Naive thymus-derived CD4-positive, alpha-beta T cell (primary cell): Measurements from ENCODE around the gene GLS2. TPM values are rescaled to one million over a fixed set of nuclear protein-coding genes. Genes with fewer than 3 reads are reported as not detected.

Experiments
- ATAC-seq: fragments of 150-1000 bp; cut with Tn5 transposase; 2 replicates; pipeline ENCODE4 v1.10.0; 2021; ENCODE audit warnings: mild to moderate bottlenecking, moderate library complexity
- CTCF ChIA-PET: fragments of 350-600 bp; sonication (Branson Sonifier 250); formaldehyde crosslinking; loops from one replicate; lab custom pipeline; 2021; ENCODE audit warnings: antibody characterized with exemption; lab: Charles Lee
- POLR2A ChIA-PET: fragments of 350-600 bp; sonication (Branson Sonifier 250); formaldehyde crosslinking; loops from one replicate; lab custom pipeline; 2021; ENCODE audit warnings: antibody characterized with exemption, inconsistent platforms; lab: Charles Lee
- DNase-seq, 9 donors: peaks; one replicate each; pipeline versions ENCODE4 v3.0.0 to v3.0.0-alpha.2; 2020 to 2022; ENCODE audit warnings: mixed read lengths in 1 of 9
- H3K27ac ChIP-seq: one replicate; pipeline ENCODE4 v1.7.0; 2013; ENCODE audit warnings: mild to moderate bottlenecking, low read depth, low read length, moderate library complexity
- H3K27me3 ChIP-seq, 2 donors: one replicate each; pipeline ENCODE4 v1.7.0; 2013; ENCODE audit warnings: low read length in 2 of 2, mild to moderate bottlenecking in 2 of 2, moderate library complexity in 2 of 2; ENCODE audit not compliant: control insufficient read depth in 2 of 2, insufficient read depth in 2 of 2
- H3K36me3 ChIP-seq, 3 experiments: 1 replicate in 2 of 3; 2 replicates in 1 of 3; pipeline ENCODE4 v1.7.0; 2013; ENCODE audit warnings: low read length in 3 of 3, mild to moderate bottlenecking in 3 of 3, moderate library complexity in 1 of 3; ENCODE audit not compliant: insufficient read depth in 3 of 3, control insufficient read depth in 2 of 3
- H3K4me1 ChIP-seq, 2 donors: one replicate each; pipeline ENCODE4 v1.7.0; 2013; ENCODE audit warnings: low read length in 2 of 2, mild to moderate bottlenecking in 2 of 2, moderate library complexity in 1 of 2; ENCODE audit not compliant: control insufficient read depth in 2 of 2, insufficient read depth in 2 of 2
- H3K4me3 ChIP-seq: 2 replicates; pipeline ENCODE4 v1.7.0; 2013; ENCODE audit warnings: mild to moderate bottlenecking, low read length
- H3K9me3 ChIP-seq, 3 experiments: 1 replicate in 2 of 3; 2 replicates in 1 of 3; pipeline ENCODE4 v1.7.0; 2013; ENCODE audit warnings: low read length in 3 of 3; ENCODE audit not compliant: control insufficient read depth in 2 of 3
- H3K27ac Mint-ChIP-seq, 9 donors: one replicate each; pipeline ENCODE4 v1.8.0; 2020 to 2022; ENCODE audit warnings: mixed read lengths in 9 of 9, mild to moderate bottlenecking in 8 of 9, moderate library complexity in 5 of 9, inconsistent platforms in 2 of 9
- H3K27me3 Mint-ChIP-seq, 5 donors: one replicate each; pipeline ENCODE4 v1.8.0; 2021 to 2022; ENCODE audit warnings: mixed read lengths in 5 of 5, mild to moderate bottlenecking in 1 of 5
- H3K36me3 Mint-ChIP-seq, 5 donors: one replicate each; pipeline ENCODE4 v1.8.0; 2020 to 2022; ENCODE audit warnings: mixed read lengths in 5 of 5, mild to moderate bottlenecking in 3 of 5, inconsistent platforms in 1 of 5
- H3K4me1 Mint-ChIP-seq, 7 donors: one replicate each; pipeline ENCODE4 v1.8.0; 2020 to 2022; ENCODE audit warnings: mixed read lengths in 7 of 7, mild to moderate bottlenecking in 3 of 7, inconsistent platforms in 1 of 7
- H3K4me3 Mint-ChIP-seq, 10 donors: one replicate each; pipeline ENCODE4 v1.8.0; 2020 to 2022; ENCODE audit warnings: mild to moderate bottlenecking in 10 of 10, mixed read lengths in 10 of 10, moderate library complexity in 6 of 10, inconsistent platforms in 2 of 10
- H3K9me3 Mint-ChIP-seq, 11 donors: one replicate each; pipeline ENCODE4 v1.8.0; 2020 to 2022; ENCODE audit warnings: mixed read lengths in 11 of 11, mild to moderate bottlenecking in 4 of 11, inconsistent platforms in 1 of 11, moderate library complexity in 1 of 11
- intact Hi-C, 2 donors: fragments of 100-400 bp; cut with micrococcal nuclease; formaldehyde crosslinking; loops; one replicate each; pipeline ENCODE4 v1.15.1; 2023
- polyA plus RNA-seq, 2 donors: library from polyadenylated mRNA; unstranded; fragments of 300-500 nt; fragmentation: Illumina TruSeq; gene quantifications; one replicate each; pipeline ENCODE4 v1.2.3, GENCODE V29; 2021
- total RNA-seq, 6 experiments: library from RNA in 5 of 6; stranded (reverse) in 5 of 6; gene quantifications; 1 replicate in 5 of 6; 2 replicates in 1 of 6; pipeline ENCODE4 v1.2.3 and lab custom pipeline; 2021 to 2026

Gene GLS2
- total RNA-seq: 10 to 100 TPM in 1 of 5 experiments, 1 to 10 TPM in 3, under 1 TPM in 1; 0.94 to 10.2 (median 3.0) TPM
- 1 to 10 TPM; 5.9 to 6.8 TPM for polyA plus RNA-seq
- total RNA-seq (lab: John Stamatoyannopoulos, UW): 5.4 reads per million, percentile 25 among the genes with 10 or more reads in this experiment

DNA sequence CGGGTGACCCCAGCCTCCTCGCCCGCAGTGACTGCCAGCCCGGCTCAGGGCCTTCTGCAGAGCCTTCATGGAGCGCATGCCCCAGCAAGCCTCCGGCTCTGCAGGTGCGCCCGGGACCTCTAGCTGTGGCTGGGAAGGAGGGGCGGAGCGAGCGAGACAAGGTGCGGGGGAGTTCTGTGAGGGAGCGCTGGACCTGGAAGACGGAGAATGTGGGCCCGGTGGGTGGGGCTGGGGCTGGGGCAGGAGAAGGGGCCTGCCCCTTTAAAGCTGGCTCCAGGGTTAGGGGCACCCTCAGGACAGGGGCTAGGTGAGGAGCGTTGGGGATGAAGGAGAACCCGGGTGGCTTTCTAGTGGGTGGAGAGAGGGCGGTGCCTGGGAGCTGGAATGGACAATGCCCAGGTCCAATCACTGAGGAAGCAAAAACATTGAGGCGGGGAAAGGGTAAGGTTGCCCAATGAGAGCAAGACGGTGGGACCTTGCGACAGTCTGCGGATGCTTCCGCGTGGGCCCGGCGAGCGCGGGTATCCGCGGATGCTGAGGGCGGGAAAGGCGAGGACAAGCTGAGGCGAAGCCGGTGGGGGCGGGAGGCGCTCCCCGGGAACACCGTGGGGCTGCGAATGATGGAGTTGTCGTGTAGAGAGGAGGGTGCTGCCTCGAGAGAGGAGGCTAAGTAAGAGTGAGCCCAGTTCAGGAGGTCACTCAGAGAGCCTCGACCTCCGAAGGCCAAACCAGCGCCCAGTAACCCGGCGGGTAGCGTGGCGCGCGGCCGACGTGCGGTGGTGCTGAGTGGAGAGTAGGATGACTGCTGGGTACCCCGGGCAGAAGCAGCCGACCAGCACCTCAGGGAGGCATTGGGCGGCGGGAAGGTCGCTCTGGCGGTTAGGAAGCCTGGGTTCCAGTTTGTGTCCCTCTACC is at the start of gene GLS2:
Gene GLS2 (minus strand): TSS at position 121 of the 915 bp plus-strand sequence. CDS start 43 bp downstream, at position 78.
- H3K4me1 Mint-ChIP-seq: peaks cover 12 to 21% (median 16%) of the 10 kb centered on the region in 7 donors
- intact Hi-C loops: loop anchor here (1.0 to 2.0 kb wide), 2 partner anchors 19 to 20 kb away; partner anchors contain the start of gene SPRYD4 (in 2 of the 2)
- peaks cover 0 to 60% (median 20%) of the 10 kb centered on the region in 5 donors for H3K27me3 Mint-ChIP-seq
- H3K27ac Mint-ChIP-seq: peak within 1 kb of the TSS; percentile 59 to 91 (median 78)
- POLR2A ChIA-PET: interaction anchor here (0.6 to 1.5 kb wide), 5 partner anchors 16 to 149 kb away, joined by 3 to 7 read pairs (median 3); partner anchors contain the start of genes SPRYD4 and TIMELESS
- H3K9me3 ChIP-seq: no peaks in the 10 kb centered on the region
- H3K27ac ChIP-seq: peak within 1 kb of the TSS; percentile 49
- ATAC-seq (peak; percentile 99), DNase-seq (peak; percentile 42 to 82 (median 74))
- H3K36me3 Mint-ChIP-seq: peaks cover 0 to 3% (median 0%) of the 10 kb centered on the region in 5 donors
- no peaks in the 10 kb centered on the region for H3K36me3 ChIP-seq
- H3K4me1 ChIP-seq: peaks cover 0 to 6% of the 10 kb centered on the region in 2 donors
- peaks cover 0 to 6% of the 10 kb centered on the region in 2 donors for H3K27me3 ChIP-seq
- H3K4me3 ChIP-seq: peak within 1 kb of the TSS; percentile 81
- H3K4me3 Mint-ChIP-seq: peak within 1 kb of the TSS; percentile 84 to 97 (median 92)
- H3K9me3 Mint-ChIP-seq: peaks cover 0 to 3% (median 0%) of the 10 kb centered on the region in 11 donors
- CTCF ChIA-PET: interaction anchor here (0.8 to 1.2 kb wide), 2 partner anchors 11 to 82 kb away, joined by 3 read pairs; no protein-coding TSS in a partner anchor

GRCh38 chr12:56537546-56537945 is 49.6 kb upstream of the GLS2 start:
- ChIA-PET CTCF (no interaction called here), POLR2A (interaction anchor here (0.7 kb wide), 1 partner anchor 107 kb away, joined by 3 read pairs; no protein-coding TSS in a partner anchor)
- peaks cover 0 to 5% (median 0%) of the 10 kb centered on the region in 5 donors for H3K27me3 Mint-ChIP-seq
- H3K9me3 Mint-ChIP-seq: no peaks in the 10 kb centered on the region
- no peaks in the 10 kb centered on the region for H3K27me3 ChIP-seq
- intact Hi-C loops: no loop called here
- no peak overlapping the region for H3K4me3 ChIP-seq
- no peak overlapping the region for H3K27ac ChIP-seq
- no peaks in the 10 kb centered on the region for H3K4me1 ChIP-seq
- no peaks in the 10 kb centered on the region for H3K36me3 ChIP-seq
- no peak overlapping the region for H3K4me3 Mint-ChIP-seq
- ATAC-seq: no peak
- peaks cover 0 to 9% (median 0%) of the 10 kb centered on the region in 7 donors for H3K4me1 Mint-ChIP-seq
- peak overlapping the region in 1 of 9 donors; percentile 86 for H3K27ac Mint-ChIP-seq
- H3K36me3 Mint-ChIP-seq: no peaks in the 10 kb centered on the region
- no peak for DNase-seq
- no peaks in the 10 kb centered on the region for H3K9me3 ChIP-seq

GRCh38 chr12:56530390-56531055 is 42.6 kb upstream of the GLS2 start:
- no peaks in the 10 kb centered on the region for H3K36me3 Mint-ChIP-seq
- peaks cover 0 to under 1% (median 0%) of the 10 kb centered on the region in 5 donors for H3K27me3 Mint-ChIP-seq
- DNase-seq: no peak
- Histone ChIP-seq H3K27ac (no peak overlapping the region), H3K36me3 (no peaks in the 10 kb centered on the region), H3K4me3 (no peak overlapping the region), H3K9me3 (no peaks in the 10 kb centered on the region), H3K4me1 (no peaks in the 10 kb centered on the region), H3K27me3 (no peaks in the 10 kb centered on the region)
- CTCF ChIA-PET: interaction anchor here (0.6 to 1.6 kb wide), 3 partner anchors 10 to 114 kb away, joined by 3 read pairs; no protein-coding TSS in a partner anchor
- no peak overlapping the region for H3K4me3 Mint-ChIP-seq
- no peaks in the 10 kb centered on the region for H3K9me3 Mint-ChIP-seq
- peak overlapping the region in 1 of 9 donors; percentile 51 for H3K27ac Mint-ChIP-seq
- H3K4me1 Mint-ChIP-seq: peaks cover 0 to 5% (median 0%) of the 10 kb centered on the region in 7 donors
- intact Hi-C loops: no loop called here
- no peak for ATAC-seq
- POLR2A ChIA-PET: interaction anchor here (0.6 kb wide), 1 partner anchor 9 kb away, joined by 3 read pairs; no protein-coding TSS in a partner anchor

DNA sequence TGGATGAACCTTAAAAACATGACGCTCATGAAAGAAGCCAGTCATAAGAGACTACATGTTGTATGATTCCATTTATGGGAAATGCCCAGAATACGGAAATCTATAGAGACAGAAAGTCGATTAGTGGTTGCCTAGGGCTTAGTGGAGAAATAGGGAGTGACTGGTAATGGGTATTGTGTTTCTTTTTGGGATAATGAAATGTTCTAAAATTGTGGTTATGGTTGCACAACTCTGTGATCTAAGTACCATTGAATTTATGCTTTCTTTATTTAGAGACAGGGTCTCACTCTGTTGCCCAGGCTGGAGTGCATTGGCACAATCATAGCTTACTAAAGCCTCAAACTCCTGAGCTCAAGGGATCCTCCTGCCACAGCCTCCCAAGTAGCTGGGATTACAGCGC is 41.7 kb upstream of the GLS2 start:
- no peak overlapping the region for H3K4me3 Mint-ChIP-seq
- no peak overlapping the region for H3K27ac ChIP-seq
- no peaks in the 10 kb centered on the region for H3K9me3 ChIP-seq
- no peaks in the 10 kb centered on the region for H3K9me3 Mint-ChIP-seq
- ATAC-seq (no peak), DNase-seq (no peak)
- no peaks in the 10 kb centered on the region for H3K27me3 ChIP-seq
- no peaks in the 10 kb centered on the region for H3K27me3 Mint-ChIP-seq
- no peaks in the 10 kb centered on the region for H3K36me3 ChIP-seq
- intact Hi-C loops: no loop called here
- POLR2A ChIA-PET: no interaction called here
- CTCF ChIA-PET: interaction anchor here (0.6 kb wide), 1 partner anchor 402 kb away, joined by 3 read pairs; no protein-coding TSS in a partner anchor
- no peaks in the 10 kb centered on the region for H3K4me1 ChIP-seq
- no peaks in the 10 kb centered on the region for H3K36me3 Mint-ChIP-seq
- no peak overlapping the region for H3K4me3 ChIP-seq
- no peak overlapping the region for H3K27ac Mint-ChIP-seq
- peaks cover 0 to 5% (median 0%) of the 10 kb centered on the region in 7 donors for H3K4me1 Mint-ChIP-seq

- Mint-ChIP-seq H3K4me1 (peaks cover 0 to 5% (median 0%) of the 10 kb centered on the region in 7 donors), H3K9me3 (no peaks in the 10 kb centered on the region), H3K27ac (no peak overlapping the region), H3K36me3 (no peaks in the 10 kb centered on the region), H3K4me3 (no peak overlapping the region), H3K27me3 (no peaks in the 10 kb centered on the region)
- POLR2A ChIA-PET: no interaction called here
- DNase-seq (no peak), ATAC-seq (no peak)
- CTCF ChIA-PET: no interaction called here
- Histone ChIP-seq H3K27ac (no peak overlapping the region), H3K4me3 (no peak overlapping the region), H3K36me3 (no peaks in the 10 kb centered on the region), H3K9me3 (no peaks in the 10 kb centered on the region), H3K27me3 (no peaks in the 10 kb centered on the region), H3K4me1 (no peaks in the 10 kb centered on the region)
- intact Hi-C loops: no loop called here
Measured at GRCh38 chr12:56528846-56529245, 40.9 kb upstream of the GLS2 start.
